ENCODE results near the gene CCT8L2.
"Not testable (repeated sequence)": the region's sequence is repeated elsewhere in the genome, so short reads cannot be mapped to it uniquely, and the experiment has no call there.

- TF ChIP-seq POLR2AphosphoS5 (IDR thresholded peaks at IDR 0.05; ENCODE audit: low read depth, low read length); USF2 (IDR thresholded peaks at IDR 0.05; ENCODE audit: low read length): not testable (repeated sequence)
Observed at GRCh38 chr22:16555077-16555994, 37.3 kb downstream of the CCT8L2 start.

Data from H1 (cell line).